ENCODE measurements around the gene ASB18. TPM values are rescaled to one million over a fixed set of nuclear protein-coding genes. Genes with fewer than 3 reads are reported as not detected.

The ASB18 gene
- total and polyA plus RNA-seq, 8 donors: 0.05 to 0.07 (median 0.06) TPM; not detected in 5

GRCh38 chr2:236146436-236146835 lies 117.8 kb downstream of the ASB18 start:
- DNase-seq (no peak), ATAC-seq (no peak)
- Histone ChIP-seq H3K4me1 (no peaks in the 10 kb centered on the region), H3K27me3 (peaks cover 0 to 45% of the 10 kb centered on the region in 2 donors), H3K36me3 (no peaks in the 10 kb centered on the region), H3K9me3 (peaks cover 0 to 12% of the 10 kb centered on the region in 2 donors), H3K27ac (no peak overlapping the region), H3K4me3 (no peak overlapping the region)
- TF ChIP-seq CTCF (IDR thresholded peaks at IDR 0.05): no peak
- intact Hi-C loops (cut with DNase I): no loop called here

- no peak for TF ChIP-seq CTCF (IDR thresholded peaks at IDR 0.05)
- no peak for ATAC-seq
- Histone ChIP-seq H3K27me3 (peaks cover 0 to 51% of the 10 kb centered on the region in 2 donors), H3K36me3 (no peaks in the 10 kb centered on the region), H3K27ac (no peak overlapping the region), H3K9me3 (no peaks in the 10 kb centered on the region), H3K4me3 (no peak overlapping the region), H3K4me1 (no peaks in the 10 kb centered on the region)
- intact Hi-C loops (cut with DNase I): no loop called here
- no peak for DNase-seq
Observed at GRCh38 chr2:236143811-236144210, 120.4 kb downstream of the ASB18 start.

Other genes starting within 250 kb of the ASB18 start
- not detected for gene GBX2, start 96.0 kb downstream of the ASB18 start, total RNA-seq
- under 1 TPM in 2 of 6 donors, not detected in 4; 0.06 to 0.10 TPM for gene GBX2, start 96.0 kb downstream of the ASB18 start, polyA plus RNA-seq (ENCODE audit: insufficient read length in 6 of 6)